Inferior parietal cortex (tissue), 1 donor: ENCODE results near the gene NGRN.
"Not testable (repeated sequence)": the region's sequence is repeated elsewhere in the genome, so short reads cannot be mapped to it uniquely, and the experiment has no call there.

Experiments
- DNase-seq: peaks from one replicate; pipeline ENCODE4 v3.0.0-alpha.2; 2016; ENCODE audit errors: extremely low spot score

NGRN gene

DNA sequence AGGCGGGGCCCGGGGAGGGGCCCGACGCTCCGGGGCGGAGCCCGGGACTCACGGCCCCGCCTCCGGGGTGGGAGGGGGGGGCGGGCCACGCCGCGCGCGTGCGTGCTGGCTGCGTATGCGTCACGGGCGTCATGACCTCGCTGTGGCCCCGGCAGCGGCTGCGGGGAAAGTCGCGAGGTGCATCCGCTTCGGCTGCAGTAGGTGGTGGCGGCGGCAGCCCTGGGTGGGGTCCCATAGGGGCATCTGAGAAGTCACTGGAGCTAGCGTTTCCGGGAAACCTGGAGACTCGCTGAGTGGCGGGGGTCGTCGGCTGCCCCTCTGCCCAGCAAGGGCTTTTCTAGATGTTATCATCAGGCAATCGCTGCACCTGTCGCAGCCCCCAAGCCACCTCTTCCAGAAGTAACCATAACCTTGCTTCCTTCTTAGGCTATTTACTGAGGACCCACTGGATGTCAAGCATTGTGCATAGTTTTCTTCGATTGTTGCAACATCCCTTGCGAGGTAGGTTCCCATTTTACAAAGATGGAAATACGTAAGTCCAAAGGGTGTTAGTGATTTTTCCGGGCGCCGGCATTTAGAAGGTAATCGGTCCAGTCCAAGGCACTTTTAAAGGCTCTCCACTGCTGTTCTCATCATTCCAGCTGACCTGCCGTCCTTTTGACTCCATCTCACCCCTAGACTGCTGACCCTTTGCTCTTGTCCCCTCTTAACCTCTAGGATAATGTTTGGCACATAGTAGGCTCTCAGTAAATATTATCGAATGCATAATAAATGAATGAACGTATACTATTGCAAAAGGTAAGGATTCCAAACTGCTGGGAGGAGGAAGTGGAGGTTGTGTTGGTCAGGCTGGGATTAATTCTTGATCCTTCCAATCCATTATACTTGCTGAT, 31.1 kb upstream of the NGRN start, which contains the start of gene GDPGP1:
TSS of gene GDPGP1 (plus strand) at position 114 of the 893 bp plus-strand sequence. CDS start 6,700 bp downstream, outside the sequence.
- peak; percentile 90 for DNase-seq

DNA sequence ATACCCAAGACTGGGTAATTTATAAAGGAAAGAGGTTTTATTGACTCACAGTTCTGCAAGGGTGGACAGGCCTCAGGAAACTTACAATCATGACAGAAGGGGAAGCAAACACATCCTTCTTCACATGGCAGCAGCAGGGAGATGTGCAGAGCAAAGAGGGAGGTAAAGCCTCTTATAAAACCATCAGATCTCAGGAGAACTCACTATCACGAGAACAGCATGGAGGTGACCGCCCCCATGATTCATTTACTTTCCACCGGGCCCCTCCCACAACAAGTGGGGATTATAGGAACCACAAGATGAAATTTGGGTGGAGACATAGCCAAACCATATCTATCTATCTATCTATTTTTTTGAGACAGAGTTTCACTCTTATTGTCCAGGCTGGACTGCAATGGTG, 26.1 kb upstream of the NGRN start:
- DNase-seq, result no peak

DNA sequence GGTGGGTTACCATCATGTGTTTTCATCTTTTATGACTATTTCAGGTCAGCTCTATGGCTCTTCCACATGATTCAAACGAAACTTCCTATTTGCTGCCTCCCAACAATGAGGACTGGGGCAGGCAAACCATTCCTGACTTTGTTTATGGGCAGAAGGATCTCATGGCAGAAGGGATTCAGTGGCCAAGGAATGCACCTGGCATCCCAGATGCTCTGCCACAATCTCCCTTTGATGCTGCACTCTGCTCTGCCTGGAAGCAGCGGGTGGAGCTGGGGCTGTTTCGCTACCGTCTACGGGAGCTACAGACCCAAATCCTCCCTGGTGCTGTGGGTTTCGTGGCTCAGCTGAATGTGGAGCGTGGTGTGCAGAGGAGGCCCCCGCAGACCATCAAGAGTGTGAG, 24.6 kb upstream of the NGRN start:
- no peak for DNase-seq

DNA sequence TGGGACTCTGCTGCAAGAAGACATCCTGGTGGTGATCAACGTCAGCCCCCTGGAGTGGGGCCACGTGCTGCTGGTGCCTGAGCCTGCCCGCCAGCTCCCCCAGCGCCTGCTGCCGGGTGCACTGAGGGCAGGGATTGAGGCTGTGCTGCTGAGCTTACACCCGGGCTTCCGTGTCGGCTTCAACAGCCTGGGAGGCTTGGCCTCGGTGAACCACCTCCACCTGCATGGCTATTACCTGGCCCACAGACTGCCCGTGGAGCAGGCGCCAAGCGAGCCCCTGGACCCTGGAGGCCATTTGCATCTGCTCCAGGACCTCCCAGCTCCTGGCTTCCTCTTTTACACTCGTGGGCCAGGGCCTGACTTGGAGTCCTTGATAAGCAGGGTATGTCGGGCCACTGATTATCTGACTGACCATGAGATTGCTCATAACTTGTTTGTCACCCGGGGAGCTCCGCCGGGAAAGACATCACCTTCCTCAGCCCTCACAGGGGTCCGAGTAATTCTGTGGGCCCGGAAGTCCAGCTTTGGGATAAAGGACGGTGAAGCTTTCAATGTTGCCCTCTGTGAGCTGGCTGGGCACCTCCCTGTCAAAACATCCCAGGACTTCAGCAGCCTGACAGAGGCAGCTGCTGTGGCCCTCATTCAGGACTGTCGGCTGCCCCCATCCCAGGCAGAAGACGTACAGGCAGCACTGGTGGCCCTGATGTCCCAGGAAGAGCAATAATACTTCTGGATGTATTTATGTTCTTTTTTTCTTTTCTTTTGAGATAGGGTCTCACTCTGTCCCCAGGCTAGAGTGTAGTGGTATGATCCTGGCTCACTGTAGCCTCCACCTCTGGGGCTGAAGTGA, 23.9 kb upstream of the NGRN start:
- DNase-seq, result no peak

DNA sequence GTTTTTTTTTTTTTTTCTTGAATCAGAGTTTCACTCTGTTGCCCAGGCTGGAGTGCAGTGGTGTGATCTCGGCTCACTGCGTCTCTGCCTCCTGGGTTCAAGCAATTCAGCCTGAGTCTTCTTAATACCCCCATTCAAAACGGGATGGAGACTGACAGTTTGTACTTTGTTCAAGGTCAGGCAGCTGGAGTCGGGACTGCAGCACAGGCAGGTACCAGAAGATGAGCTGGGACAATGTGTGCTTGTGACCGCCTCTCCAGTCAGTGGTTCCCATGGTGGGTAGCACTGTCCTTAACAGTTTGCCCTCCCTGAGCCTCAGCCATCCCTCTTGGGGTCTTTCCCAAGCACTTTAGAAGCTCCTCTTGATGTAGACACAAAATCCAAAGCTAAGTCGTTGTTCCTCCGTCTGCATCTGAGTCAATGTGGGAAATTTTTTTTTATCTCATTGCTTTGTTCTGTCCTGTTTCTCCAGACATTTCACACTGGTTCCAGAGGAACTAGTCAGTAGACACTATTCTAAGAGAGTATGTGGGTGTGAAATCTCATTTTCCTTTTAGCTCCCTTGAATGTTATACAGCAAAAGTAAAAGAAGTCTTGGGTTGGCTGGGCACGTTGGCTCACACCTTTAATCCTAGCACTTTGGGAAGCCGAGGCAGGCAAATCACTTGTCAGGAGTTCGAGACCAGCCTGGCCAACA, 21.4 kb upstream of the NGRN start:
- peak; percentile 60 for DNase-seq

DNA sequence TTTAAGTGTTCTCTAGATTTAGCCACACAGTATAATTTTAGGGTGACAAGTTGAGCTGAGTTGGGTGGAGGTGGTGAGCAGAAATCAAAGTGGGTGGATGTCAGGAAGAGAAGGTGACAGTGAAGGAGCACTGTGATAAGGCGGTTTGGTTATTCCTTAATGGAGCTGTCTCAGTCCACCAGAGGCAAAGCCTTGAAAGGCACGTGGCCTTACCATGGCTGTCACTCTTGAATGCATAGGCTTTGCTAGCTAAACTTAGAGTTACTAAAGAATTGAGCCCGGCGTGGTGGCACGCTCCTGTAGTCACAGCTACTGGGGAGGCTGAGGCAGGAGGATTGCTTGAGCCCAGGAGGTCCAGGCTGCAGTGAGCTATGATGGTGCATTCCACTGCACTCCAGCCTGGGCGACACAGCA, 16.7 kb upstream of the NGRN start:
- no peak for DNase-seq

DNA sequence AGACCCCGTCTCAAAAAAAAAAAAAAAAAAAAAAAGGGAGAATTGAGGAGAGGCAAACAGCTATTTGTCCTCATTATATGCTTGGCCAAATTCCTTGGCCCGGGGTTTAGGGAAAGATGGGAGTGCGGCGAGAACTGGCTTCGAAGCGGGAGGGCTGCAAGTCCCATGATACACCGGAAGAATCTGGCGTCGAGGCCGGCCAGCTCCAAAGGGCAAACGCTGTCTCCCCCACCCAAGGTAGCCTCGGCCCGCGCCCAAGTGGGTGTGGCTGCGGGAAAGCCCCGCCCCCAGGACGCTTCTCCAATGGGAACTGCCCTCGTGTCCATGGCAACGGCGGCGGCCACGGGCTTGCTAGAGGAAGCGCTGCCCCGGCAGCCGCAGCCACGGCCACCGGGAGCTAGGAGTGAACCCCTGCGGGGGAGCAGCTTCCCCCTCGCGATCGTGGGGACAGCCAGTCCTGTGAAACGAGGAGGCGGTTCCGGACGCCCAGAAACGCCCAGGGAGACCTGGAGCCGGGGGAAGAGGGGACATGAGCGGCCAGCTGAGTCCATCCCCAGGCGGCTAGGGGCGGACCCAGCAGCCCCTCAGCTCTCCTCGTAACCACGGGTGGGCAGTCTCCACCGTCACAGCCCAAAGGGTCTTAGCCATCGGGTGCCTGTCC, 16.1 kb upstream of the NGRN start, which contains the start of gene TTLL13:
TSS of gene TTLL13 (plus strand) at position 354 of the 661 bp plus-strand sequence. CDS start 1,075 bp downstream, outside the sequence.
- DNase-seq, result peak; percentile 85

DNA sequence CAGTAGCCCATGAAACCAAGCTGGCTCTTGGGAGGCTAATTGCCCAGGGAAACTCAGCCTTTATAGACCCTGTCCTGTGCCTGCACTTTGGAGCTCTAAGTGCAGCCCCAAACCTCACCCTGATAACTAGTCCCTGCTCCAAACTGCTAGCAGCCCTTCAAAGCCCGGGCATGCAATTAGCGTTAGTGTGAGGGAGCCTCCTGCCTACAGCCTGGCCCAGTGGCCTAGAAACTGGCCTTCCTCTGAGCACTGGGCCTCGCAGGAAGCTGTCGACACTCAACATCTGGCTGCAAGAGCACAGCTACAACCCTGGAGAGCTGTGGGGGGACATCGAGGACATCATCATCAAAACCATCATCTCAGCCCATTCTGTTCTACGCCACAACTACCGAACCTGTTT, 7.7 kb upstream of the NGRN start:
- no peak for DNase-seq

DNA sequence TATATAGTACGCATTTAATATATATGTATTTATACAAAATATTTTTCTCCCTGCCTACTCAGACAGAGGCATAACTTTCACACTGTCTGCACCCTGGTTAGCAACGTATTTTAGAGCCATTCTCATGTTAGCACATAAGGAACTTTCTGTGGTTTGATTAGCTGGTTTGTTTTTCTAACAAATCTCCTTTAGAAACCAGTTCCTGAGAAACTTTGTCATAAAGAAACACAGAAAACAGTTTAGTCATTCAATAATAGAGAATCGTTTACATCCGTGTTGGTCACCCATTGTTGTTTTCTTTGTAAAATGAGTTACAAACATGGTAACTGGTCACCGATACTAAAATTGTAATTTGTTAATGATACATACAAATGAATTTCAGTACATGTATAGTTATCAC, 5.9 kb upstream of the NGRN start:
- no peak for DNase-seq

DNA sequence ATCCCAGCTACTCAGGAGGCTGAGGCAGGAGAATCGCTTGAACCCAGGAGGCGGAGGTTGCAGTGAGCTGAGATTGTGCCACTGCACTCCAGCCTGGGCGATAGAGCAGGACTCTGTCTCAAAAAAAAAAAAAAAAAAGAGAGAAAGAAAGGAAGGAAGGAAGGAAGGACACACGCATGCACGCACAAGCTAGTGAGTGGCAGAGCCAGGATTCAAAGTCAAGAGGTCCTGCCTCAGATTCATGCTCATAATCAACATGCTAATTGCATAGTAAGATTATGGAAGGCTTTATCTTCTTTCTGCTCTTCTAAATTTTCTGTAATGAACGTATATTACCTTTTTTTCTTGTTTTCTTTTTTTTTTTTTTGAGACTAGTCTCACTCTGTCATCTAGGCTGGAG, 4.7 kb upstream of the NGRN start:
- not testable (repeated sequence) for DNase-seq

DNA sequence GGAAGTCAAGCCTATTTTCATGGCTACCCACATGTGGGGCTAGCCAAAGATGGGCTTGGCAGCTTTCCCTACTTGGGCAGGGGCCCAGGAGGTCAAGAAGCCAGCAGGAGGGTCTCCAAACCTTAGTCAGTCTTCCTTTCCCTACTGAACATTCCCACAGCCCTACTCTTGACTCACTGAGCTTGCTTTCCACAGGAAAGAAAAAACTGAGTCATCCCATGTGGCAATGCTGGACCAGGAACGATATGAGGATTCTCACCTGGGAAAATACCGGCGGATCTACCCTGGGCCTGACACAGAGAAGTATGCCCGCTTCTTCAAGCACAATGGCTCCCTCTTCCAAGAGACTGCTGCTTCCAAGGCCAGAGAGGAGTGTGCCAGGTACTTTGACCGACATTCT, 3.7 kb upstream of the NGRN start:
- no peak for DNase-seq

DNA sequence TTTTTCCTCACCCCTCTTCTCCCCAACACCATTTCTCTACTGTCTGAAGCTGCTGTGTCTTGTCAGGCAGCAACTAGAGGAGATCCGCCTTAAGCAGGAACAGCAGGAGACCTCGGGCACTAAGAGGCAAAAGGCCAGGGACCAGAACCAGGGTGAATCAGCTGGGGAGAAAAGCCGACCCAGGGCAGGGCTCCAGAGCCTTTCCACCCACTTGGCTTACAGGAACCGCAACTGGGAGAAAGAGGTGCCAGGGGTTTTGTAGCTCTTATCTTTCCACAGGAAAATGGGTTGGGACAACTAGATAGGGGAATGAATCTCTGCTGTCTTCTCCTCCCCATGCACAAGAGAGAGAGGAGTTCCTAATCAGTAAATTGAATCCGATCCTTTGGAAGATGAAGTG, 3.0 kb upstream of the NGRN start:
- DNase-seq, result no peak

DNA sequence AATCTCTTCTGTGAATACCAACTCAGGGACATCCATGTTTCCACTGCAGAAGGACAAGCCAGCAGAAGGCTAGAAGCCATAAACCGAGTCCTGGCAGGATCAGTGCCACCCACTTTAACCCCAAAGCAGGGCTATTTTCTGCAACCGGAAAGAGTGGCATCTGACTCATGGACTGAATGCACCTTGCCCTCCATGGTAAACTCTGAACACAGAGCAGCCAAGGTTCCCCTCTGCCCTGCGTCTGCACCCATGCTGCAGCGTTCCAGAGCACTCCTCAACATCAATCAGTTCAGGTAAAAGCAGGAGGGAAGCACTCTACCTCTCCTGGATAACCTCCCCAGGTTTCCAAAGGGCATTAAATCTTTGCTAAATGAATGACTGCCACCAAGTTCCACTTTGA, 801 bp upstream of the NGRN start:
- DNase-seq, result no peak

DNA sequence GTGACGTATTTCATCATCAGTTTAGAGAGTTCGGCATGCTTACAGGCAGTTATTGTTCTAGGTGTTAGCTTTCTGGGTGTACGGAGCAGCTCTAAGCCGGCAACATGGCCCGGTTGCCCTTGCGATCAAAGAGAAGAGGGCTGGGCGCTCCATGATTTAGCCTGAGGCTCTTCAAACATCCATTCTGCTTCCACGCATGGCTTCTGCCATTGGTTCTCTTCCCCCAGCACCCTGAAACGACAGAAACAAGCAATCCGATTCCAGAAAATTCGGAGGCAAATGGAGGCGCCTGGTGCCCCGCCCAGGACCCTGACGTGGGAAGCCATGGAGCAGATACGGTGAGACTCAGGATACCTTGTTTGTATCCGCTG, 574 bp downstream of the NGRN start:
- no peak for DNase-seq

DNA sequence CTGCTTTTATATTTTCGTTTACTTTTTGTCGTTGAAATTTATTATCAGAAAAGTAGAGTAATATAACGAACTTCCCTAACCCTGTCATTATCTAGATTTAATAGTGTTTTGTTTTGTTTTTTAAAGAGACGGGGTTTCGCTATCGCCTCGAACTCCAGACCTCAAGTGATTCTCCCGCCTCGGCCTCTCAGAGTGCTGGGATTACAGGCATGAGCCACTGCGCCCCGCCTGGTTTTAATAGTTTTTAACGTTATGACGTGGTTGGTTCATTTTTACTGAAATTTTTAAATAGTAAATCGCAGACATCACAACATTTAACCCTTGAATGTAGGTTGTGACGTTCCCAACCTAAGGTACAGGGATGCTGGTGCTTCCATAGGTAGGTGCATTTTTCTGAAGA, 1.0 kb downstream of the NGRN start:
- DNase-seq, result no peak

DNA sequence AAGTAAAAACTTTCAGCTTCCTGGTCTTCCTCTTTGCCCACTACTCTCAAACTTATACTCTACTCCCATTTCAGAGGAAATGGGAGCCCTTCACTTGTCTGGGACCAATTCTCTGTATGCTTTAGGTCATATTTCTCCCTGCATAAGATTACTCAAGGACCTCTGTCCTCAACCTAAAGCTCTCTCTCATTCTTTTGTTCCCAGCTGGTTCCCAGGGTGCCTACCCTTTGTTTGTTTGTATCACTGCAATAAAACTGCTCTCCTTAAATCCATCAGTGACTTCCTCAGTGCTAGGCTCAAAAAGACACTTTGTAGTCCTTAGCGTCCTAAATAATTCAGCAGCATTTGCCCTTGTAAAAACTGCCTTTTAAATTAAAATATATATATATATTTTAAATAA, 2.9 kb downstream of the NGRN start:
- DNase-seq, result no peak

DNA sequence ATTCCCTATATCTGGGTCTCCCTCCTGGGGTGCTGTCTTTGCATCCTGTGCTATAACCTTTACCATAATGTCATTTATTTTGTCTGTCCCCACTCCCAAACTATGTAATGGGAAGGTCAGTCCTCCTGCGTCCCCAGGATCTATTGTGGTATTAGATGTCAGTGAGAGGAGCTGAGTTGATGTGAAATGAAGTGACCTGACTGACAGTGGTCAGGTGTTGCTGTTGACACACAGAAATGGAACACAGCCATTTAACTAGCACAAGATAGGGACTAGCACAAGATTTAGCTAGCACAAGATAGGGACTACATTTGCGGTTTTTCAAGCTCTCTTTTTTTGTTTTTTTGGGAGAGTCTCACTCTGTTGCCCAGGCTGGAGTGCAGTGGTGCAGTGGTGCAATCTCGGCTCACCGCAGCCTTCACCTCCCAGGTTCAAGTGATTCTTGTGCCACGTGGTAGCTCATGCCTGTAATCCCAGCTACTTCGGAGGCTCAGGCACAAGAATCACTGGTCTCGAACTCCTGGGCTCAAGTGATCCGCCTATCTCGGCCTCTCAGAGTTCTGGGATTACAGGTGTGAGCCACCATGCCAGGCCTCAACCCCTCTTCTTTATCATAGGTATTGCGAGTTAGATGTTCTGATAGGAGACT, 5.2 kb downstream of the NGRN start:
- no peak for DNase-seq

DNA sequence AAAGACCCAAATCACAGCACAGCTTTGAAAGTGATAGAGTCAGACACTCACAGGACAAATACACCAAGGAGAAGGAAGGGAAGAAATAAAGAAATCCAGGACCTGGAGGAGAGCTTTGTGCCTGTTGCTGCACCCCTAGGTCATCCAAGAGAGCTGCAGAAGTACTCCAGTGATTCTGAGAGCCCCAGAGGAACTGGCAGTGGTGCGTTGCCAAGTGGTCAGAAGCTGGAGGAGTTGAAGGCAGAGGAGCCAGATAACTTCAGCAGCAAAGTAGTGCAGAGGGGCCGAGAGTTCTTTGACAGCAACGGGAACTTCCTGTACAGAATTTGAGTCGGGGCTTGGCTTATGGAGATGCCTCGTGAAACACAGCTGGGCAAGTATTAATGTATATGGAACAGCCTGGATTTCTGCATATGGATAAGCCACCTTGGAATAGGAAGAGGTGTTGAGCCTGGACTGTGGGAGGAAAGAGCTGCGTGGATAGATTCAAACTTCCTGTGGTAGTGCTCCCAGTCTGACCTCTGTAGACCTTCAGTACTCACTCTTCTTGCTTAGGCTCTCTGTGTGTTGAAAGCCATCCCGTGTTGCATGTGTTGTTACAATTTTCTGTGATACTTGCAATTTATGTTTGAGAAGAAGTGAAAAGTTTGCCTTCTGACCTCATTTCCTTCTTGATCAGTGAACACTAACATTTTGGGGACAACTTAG, 6.1 kb downstream of the NGRN start:
- no peak for DNase-seq

DNA sequence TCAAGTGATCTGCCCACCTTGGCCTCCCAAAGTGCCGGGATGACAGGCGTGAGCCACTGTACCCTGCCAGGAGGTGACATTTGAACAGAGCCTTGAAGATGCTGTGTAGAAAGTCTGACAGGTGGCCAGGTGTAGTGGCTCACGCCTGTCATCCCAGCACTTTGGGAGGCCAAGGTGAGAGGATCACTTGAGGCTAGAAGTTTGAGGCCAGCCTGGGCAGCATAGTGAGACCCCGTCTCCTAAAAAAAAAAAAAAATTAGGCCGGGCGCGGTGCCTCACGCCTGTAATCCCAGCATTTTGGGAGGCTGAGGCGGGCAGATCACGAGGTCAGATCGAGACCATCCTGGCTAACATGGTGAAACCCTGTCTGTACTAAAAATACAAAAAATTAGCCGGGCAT, 13.0 kb downstream of the NGRN start:
- DNase-seq, result not testable (repeated sequence)

DNA sequence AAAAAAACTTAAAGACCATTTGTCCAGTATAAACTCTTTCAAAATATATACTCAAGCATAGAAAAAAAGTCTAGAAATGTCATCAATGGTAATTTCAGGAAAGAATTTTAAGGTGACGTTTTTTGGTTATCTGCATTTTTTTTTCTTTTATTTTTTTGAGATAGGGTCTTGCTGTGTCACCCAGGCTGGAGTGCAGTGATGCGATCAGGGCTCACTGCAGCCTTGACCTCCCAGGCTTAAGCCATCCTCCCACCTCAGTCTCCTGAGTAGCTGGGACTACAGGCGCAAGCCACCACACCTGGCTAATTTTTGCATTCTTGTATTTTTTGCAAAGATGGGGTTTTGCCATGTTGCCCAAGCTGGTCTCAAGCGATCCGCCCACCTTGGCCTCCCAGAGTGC, 15.3 kb downstream of the NGRN start:
- DNase-seq, result not testable (repeated sequence)
